Mesenteric fat pad (tissue), 1 donor: ENCODE measurements around the gene SLC1A1. TPM values are rescaled to one million over a fixed set of nuclear protein-coding genes. Genes with fewer than 3 reads are reported as not detected.
"Not testable (repeated sequence)": the region's sequence is repeated elsewhere in the genome, so short reads cannot be mapped to it uniquely, and the experiment has no call there.

Experiments used
- DNase-seq: peaks from one replicate; pipeline ENCODE4 v3.0.0-alpha.2; 2020; ENCODE audit warnings: low spot score
- total RNA-seq: library from RNA; stranded (reverse); fragmentation: NEBNext Ultra II Directional; extraction: Animal tissue kit (Norgen Biotek cat#: 25700); gene quantifications from one replicate; pipeline ENCODE4 v1.2.1, GENCODE V29; 2021
- donor health status: DM: yes; HTN: yes; CAD: no.

Gene SLC1A1
- total RNA-seq, 1 donor from 2014 or later, result 8.2 TPM

DNA sequence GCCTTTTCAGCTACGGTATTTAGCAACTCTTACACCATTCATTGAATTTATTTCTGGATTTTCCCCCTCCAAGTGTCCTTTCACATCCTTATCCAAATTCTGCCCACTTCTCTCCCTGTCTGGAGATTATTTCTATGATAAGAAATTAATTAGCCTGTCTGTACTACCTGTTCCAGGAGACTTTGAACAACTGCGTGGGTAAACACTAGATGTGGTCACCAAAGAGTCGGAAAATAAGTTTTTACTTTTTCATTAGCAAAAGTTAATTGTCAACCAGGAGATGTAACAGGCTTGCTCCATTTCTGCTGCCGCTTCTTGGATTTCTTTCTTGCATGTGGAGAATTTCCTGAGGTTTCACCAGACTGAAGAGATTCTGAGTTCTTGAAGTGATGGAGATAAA, 14.0 kb downstream of the SLC1A1 start:
- DNase-seq, result no peak

DNA sequence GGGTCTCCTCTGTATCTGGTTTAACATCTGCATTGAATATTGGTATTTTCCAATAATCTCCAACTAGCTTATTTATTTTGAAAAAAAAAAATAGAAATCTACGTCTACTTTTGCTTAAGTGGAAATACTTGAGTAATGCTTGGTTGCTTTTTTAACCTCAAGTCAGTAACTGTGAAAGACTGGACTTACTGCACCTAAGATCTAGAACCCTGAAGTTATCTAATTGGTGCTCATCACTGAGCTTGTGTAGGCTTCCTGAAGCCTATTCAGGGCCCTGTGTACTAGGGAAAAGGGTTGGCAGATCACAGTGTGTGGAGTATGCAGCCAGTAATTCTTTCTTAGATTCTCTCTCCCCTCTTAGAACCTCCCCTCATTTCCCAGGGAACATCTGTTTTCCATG, 16.2 kb downstream of the SLC1A1 start:
- DNase-seq, result no peak

DNA sequence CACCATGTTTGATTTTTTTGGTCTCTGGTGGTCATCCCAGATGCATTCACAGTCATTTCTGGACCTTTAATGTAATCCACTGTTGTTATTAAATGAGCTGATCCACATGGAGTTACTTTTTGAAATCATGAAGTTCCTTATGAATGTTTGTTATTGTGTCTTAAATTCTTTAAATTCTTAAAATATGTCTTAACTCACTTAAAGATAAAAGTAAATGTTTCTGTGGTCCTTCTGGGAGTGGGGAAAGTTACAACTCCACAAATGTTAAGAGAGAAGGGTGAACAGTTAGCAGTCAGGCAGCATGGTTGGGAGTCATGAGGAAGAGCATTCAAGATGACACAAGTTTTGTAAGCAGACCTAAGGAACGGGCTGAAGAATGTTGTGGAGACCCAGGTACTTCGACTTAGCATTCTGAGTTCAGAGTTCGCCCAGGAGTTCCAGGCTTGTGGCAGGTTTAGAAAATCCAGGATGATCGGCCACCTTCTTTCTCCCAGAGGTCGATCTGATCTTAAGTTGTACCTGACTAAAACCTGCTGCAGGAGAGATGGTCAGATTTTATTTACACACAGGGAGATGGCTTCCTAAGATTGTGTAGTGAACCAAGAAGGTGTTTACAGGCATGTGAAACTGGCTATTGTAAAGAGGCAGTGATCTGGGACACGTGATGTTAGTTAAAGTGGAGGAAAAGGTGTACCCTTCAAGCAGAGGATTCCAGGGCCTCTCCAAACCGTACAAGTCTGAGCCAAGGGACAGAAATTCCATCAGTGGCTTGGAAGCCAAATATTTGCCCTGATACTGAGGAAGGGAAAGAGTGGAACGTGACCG, 17.2 kb downstream of the SLC1A1 start:
- no peak for DNase-seq

DNA sequence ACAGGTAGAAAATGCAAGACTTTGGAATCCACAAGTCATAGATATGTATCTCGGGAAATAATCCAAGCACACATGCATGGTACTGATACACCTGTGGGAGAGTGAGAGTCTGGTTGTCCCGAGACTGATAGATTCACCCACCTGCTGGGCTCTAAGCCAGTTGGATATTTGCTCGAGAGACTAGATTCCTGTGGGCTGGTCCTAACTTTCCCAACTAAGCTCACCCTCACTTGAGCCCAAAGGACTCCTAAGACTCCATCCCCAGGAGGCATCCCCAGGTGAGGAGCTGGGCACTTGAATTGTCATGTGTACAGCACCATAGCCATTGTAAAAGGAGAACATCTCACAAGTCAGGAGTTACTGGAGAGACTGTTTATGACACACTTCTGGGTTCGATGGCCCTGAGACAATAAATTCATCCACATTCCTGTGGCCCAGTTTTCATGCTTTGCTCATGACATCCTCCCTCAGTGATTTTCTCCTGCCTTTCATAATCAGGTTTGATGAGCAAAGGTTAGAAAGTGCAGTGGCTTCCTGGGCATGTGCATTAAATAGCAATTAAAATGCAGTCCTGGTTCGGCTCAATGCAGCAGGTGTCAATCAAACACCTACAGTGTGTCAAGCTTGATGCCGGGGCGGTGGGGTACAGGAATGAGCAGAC, 18.1 kb downstream of the SLC1A1 start:
- DNase-seq, result no peak

DNA sequence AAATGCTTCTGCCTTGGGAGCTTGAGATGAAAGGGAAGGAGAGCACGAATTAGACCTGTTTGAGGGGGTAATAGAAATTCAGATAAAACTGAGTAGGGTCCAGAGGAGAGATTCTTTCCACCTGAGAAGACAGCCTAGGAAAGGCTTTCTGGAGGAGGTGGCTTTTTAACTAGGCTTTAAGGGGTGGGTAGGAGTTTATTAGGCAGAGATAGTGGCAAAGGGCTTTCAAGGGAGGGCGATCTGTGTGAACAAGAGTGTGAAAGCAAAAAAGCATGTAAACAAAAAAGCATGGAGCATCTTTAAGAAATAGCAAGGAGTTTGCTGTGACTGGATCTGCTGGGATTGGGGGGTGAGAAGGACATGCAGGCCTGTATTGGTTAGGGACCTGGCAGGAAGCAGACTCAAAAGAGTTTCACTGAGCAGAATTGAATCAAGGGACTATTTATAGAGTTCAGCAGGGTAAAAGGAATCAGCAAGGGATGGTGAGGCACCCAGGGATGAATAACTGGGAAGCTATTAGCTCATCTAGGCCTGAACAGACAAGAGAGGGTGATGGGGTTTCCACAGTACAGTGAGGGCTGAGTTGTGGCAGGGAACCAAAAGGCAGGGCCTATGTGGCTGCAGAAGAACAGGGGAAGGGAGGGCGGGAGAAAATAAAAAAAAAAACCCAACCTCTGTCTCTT, 18.8 kb downstream of the SLC1A1 start:
- no peak for DNase-seq

DNA sequence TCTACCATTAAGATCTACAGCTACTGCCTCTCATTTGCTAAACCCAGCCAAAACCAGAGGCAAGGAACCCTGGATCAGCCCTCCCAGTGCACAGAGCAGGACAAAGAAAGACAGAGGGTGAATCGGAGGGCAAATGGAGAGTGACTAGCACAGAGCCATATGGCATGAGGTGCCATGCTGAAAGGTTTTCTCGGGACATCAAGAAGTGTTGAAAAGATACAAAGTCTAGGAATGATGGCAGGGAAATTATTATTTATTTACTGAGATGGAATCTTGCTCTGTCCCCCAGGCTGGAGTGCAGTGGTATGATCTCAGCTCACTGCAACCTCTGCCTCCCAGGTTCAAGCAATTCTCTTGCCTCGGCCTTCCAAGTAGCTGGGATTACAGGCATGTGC, 19.3 kb downstream of the SLC1A1 start:
- DNase-seq, result no peak

DNA sequence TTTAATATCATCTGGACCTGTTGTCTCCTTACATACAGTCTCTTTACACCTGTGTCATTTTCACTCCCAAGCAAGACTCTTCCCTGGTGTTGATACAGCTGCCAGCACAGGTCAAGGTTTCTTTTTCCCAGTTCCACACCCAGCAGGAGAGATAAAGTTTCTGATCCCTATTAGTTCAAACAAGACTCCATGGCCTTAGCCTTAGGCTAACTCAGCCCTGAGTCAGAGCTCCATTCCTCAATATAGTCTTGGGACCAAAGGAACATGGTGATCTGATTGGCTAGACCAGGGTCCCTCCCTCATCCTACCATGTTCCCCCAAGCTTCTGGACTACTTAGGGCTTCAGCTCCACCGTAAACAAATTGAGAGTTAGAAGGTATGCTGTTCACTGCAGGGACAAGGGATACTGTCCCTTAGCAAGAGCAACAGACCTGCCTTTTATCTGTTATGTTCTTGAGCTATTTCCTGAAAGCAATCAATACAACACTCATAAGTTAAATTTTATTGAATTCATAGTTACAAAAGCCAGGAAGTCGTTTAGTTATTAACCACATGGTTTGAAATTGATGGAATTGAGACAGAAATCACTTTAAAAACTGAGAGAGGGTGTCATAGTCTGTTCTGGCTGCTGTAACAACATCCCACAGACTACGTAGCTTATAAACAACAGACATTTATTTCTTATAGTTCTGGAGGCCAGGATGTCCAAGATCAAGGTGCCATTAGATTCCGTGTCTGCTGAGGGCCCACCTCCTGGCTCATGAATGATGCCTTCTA, 20.5 kb downstream of the SLC1A1 start:
- no peak for DNase-seq

DNA sequence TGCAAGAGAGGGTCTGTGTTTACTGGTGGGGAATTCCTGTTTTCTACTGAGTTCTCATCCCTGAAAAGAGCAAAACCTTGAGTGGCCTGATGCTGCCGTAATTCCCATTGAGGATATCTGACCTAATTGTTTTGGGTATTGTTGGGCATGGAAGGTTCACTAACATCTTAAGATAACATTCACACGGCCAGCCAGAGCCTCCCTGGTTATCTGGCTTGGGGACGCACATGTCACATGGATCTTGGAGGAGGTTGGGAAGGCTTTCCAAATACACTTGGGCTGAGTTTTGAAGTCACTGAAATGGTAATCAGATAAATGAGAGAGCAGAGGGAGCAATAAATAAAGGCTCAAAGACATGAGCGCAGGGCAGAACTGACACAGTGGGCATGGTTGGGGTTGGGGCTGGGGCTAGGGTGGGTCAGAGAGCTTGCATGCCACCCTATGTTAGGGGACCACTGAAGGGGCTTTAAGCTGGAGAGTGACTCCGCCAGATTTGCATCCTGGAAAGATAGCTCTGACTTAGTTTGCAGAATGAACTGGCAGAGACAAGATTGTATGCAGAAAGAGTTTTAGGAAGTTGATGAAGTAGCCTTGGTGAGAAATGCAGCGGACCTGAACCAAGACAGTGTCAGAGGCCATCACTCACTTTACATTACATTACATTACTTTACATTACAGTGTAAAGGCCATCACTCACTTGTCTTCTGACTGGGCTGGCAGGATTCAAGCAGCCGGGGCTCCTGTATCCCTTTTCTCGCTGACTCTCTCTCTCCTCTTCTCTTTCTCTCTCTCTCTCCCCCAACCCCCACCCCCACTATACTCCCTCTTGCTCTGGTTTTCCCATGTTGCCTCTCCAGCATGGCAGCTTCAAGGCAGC, 24.2 kb downstream of the SLC1A1 start:
- no peak for DNase-seq

DNA sequence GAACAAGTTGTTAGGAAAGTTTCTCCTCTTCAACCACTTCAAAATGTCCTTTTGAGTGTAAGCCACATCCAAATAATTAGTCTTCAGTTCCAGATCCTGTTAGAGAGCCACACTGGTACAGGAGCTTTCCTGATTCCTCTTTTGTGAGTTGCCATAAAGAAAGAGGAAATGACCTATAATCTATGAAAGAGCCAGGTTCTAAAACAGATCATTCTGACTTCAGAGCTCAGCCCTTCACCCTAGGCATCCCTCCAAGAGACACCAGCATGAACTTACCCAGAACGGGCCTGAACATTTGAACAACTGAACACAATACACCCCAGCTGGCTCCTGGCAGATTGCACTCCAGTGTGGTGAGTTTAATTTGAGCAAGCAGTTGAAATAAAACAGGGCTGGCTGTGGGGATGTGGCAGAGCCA, 25.7 kb downstream of the SLC1A1 start:
- DNase-seq, result no peak

DNA sequence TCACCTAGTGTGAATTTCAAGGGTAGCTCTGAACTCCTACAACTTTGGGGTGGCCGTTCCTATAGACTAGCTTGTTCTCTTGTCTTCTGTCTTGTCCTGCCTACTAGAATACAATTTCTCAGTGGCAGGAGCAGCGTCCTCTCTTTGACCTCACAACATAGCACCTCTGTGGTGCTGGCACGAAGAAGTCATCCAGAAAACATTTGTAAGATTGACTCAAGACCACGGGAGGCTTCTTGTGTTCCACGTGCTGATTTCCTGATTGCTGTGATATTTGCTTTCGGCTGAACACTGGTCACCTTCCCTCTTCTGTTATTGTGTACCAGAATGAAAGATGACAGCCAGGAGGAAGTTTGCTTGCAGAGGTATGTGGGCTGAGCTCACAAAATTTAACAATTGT, 27.0 kb downstream of the SLC1A1 start:
- no peak for DNase-seq

DNA sequence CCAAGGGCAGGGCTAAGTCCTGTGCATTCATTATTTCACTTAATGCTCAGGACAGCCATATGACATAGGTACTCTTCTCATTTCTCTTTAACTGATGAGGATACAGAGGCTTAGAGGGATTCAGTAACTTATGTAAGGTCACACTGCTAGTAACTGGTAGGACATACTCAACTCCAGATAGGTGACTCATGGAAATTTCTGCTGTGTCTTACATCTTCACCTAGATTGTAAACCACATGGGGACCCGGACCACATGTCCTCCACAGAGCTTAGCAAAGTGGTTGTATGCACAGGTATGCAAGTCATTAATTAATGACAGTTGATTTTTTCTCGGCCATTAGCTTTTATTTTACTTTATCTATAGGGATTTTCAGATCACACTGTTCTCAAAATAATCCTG, 29.3 kb downstream of the SLC1A1 start:
- no peak for DNase-seq

DNA sequence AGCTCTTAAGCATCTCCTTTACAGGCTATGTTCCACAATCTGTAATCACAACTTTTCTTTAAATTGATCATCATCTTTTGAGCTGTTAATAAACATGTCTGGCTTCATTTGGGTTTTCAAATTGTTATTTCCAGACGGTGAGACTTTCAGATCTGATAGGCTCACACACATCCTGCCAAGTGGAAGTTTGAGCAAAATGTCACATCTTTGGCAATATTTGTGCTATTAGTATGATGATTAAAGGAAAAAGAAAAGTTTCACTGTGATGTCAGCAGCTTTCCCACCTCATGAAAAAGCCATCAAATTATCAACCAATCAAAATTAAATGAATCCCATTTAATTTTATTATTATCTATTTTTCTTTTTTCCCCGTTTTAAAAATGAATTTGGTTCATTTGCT, 29.8 kb downstream of the SLC1A1 start:
- no peak for DNase-seq

DNA sequence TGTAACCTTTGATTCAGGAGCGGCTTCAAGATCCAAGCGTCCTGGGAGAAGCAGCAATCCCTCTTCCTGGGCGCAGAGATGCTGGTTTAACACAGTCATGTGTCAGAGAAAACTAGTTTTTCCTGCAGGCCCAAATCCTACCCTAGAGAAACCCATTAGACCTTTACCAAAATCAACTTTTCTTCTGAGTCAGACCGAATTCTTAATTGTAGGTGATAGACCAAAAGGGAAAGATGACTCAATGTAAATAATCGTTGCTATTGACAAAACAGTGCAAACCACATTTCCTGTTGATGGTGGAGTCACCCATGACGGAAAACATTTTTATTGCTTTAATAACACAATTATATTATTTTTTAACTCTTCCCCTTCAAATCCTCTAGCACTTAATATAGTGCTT, 40.1 kb downstream of the SLC1A1 start:
- no peak for DNase-seq

DNA sequence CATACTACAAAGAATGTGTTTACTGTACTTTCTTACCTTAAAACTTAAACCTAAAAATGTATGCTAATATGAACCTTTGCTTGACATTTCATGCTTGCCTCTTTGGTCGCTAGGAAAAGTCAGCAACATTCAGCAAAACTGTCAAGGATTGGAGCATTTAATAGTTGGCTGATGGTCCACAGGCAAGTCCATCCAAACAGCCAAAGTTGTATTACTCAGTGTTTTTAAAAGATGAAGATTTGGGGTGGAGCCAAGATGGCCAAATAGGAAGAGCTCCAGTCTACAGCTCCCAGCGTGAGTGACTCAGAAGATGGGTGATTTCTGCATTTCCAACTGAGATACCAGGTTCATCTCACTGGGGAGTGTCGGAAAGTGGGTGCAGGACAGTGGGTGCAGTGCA, 40.6 kb downstream of the SLC1A1 start:
- DNase-seq, result not testable (repeated sequence)

DNA sequence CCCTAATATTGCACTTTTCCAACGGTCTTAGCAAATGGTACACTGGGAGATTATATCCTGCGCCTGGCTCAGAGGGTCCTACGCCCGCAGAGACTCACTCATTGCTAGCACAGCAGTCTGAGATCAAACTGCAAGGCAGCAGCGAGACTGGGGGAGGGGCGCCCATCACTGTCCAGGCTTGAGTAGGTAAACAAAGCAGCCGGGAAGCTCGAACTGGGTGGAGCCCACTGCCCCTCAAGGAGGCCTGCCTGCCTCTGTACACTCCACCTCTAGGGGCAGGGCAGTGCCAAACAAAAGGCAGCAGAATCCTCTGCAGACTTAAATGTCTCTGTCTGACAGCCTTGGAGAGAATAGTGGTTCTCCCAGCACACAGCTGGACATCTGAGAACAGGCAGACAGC, 41.1 kb downstream of the SLC1A1 start:
- not testable (repeated sequence) for DNase-seq

DNA sequence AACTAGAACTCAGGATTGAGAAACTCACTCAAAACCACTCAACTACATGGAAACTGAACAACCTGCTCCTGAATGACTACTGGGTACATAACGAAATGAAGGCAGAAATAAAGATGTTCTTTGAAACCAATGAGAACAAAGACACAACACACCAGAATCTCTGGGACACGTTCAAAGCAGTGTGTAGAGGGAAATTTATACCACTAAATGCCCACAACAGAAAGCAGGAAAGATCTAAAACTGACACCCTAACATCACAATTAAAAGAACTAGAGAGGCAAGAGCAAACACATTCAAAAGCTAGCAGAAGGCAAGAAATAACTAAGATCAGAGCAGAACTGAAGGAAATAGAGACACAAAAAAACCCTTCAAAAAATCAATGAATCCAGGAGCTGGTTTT, 43.6 kb downstream of the SLC1A1 start:
- DNase-seq, result not testable (repeated sequence)

DNA sequence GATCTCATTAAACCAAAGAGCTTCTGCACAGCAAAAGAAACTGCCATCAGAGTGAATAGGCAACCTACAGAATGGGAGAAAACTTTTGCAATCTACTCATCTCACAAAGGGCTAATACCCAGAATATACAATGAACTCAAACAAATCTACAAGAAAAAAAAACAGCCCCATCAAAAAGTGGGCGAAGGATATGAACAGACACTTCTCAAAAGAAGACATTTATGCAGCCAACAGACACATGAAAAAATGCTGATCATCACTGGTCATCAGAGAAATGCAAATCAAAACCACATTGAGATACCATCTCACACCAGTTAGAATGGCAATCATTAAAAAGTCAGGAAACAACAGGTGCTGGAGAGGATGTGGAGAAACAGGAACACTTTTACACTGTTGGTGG, 45.9 kb downstream of the SLC1A1 start:
- DNase-seq, result not testable (repeated sequence)

DNA sequence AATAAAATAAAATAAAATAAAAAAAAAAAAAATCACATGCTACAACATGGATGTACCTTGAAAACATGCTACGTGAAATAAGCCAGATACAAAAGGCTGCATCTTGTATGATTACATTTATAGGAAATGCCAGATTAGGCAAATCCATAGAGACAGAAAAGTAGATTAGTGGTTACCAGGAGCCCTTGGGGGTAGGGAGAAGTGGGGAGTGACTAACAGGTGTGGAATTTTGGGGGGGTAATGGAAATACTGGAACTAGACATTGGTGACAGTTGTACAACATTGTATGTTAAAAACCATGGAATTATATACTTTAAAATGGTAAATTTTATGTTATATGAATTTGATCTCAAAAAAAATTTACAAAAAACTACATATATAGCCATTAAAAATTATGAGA, 47.3 kb downstream of the SLC1A1 start:
- DNase-seq, result no peak

DNA sequence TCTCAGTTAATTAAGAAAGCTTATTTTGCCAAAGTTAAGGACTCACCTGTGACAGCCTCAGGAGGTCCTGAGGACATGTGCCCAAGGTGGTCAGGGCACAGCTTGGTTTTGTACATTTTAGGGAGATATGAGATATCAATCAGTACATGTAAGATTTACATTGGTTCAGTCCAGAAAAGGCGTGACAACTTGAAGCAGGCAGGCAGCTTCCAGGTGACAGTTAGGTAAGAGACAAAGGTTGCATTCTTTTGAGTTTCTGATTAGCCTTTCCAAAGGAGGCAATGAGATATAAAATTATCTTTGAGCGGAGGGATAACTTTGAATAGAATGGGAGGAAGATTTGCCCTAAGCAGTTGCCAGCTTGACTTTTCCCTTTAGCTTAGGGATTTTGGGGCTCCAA, 47.8 kb downstream of the SLC1A1 start:
- DNase-seq, result no peak

DNA sequence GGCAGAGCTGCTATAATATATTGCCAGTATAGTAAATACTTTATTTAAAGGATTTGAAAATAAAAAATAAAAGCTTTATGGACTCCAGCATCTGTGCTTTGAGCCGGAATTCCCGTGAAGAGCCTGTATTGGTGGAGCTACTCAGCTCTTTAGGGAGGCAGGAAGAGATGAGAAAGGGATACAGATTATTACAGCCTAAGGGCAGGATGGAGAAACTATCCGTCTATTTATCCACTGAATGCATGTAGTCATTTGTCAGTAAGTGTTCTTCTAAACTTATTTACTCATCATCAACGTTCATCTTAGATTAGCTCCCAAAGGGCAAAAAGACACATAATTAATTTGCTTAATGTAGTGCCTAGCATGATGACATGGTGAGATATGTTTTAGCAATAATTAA, 48.4 kb downstream of the SLC1A1 start:
- DNase-seq, result no peak

DNA sequence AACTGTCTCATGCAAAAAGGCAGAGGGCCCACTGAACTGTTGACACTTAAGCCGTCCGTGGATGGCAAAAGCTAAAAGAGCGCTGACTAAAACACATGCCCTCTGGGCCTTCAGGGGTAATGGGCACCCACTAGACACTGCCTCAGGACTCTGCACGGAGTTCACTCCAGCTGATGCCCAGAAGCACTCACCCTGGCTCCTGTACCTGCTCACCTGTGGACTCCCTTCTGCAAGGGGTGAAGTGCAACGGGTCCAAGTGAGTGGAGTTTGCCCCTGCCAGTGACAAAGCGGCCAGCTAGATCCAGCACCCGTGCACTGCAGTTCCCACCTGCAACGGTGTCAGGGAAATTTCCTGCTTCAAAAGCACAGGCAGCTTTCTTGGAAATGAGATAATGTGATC, 50.2 kb downstream of the SLC1A1 start:
- no peak for DNase-seq
